GM18505 (cell line): ENCODE measurements around the gene MCTS1.
"Not testable (repeated sequence)": the region's sequence is repeated elsewhere in the genome, so short reads cannot be mapped to it uniquely, and the experiment has no call there.

ENCODE experiments used
- ATAC-seq: cut with Tn5 transposase; IDR thresholded peaks from one replicate; pipeline ENCODE4 v1.9.1; 2021; ENCODE audit not compliant: unreplicated experiment
- POLR2A ChIP-seq: IDR thresholded peaks from 4 replicates; pipeline ENCODE4 v1.6.1; 2011; ENCODE audit warnings: borderline replicate concordance; ENCODE audit not compliant: insufficient read depth, insufficient read length; ENCODE audit errors: extremely low read depth

MCTS1 gene, protein sequence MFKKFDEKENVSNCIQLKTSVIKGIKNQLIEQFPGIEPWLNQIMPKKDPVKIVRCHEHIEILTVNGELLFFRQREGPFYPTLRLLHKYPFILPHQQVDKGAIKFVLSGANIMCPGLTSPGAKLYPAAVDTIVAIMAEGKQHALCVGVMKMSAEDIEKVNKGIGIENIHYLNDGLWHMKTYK

DNA sequence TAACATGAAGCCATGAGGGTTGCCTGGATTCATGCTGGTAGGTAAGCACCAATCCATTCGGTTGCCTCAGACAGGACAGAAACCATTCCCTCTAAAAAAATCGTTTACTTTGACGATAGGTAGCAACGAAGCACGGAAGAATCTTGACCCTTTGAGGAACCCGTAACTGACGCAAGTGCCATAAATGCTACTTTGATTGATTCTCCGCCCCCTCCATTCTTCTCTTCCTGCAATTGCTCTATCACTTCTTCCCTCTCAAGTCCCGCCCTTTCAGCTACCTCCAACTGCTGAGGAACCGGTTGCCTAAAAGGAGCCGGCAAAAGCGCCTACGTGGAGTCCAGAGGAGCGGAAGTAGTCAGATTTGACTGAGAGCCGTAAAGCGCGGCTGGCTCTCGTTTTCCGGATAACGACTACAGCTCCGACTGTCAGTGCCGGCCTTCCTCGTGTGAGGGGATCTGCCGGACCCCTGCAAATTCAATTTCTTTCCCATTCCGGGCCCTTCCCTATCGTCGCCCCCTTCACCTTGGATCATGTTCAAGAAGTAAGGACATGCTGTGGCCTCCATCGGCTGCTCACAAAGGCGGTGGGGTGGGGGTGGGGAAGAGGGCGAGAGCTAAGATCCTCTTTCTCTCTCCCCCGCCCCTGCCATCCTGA lies at the start of gene MCTS1:
MCTS1 (plus strand) TSS at position 395 of the 654 bp plus-strand sequence; CDS start at position 531, 136 bp downstream.
- ATAC-seq = peak; percentile 87
- peak; percentile 70 for TF ChIP-seq POLR2A

DNA sequence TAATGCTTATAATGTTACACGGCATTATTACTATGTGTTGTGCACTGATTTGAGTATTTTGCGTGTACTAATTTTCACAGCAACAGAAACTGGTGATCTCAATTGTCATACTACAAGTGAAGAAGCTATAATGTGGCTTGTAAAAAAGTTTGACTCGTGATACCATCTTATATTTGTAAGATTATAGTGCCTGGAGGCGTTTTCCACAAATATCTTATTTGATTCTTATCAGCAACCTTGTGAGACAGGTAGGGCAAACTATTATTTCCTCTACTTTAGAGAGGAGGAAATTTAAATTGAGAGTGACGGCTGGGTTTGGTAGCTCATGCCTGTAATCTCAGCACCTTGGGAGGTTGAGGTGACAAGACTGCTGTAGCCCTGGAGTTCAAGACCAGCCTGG lies 47.6 kb upstream of the MCTS1 start:
- no peak for ATAC-seq
- no peak for TF ChIP-seq POLR2A

DNA sequence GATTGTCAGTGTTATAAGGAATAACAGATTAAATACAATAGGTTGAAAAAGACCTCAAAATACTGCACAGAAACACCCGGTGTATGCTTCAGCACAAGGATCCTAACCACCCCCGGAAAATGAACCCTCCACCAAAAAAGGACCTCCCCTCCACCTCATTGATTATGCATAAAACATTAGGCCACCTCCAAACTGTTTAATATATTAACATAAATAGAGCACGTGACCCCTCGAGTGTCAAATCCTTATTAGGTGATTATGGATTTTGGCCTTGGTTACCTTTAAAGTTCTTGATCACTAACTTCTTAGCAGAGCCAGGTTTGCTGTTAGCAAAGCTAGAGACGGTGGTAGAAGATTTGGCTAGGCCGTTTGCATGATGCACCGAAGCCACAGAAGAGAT lies 44.1 kb upstream of the MCTS1 start:
- no peak for ATAC-seq

DNA sequence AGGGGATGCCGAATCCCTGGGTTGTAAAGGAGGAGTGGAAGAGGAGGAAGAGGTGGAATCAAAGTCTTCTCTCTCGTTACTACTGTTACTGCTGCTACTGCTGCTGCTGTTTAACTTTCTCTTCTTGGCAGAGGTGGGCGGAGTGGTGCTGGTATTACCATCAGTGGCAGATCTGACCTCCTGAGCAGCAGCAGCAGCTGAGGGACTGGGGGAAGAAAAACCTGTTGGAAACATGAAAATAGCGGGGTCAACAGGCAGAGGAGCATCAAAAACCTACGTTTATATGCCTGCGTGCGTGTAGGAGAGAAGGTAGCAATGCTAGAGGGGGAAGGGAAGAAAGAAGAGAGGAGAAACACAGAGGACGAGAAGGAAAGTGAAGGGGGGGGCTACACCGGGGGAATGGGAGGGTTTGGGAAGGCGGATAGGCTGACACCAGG lies 43.5 kb upstream of the MCTS1 start:
- TF ChIP-seq POLR2A = no peak
- ATAC-seq = peak; percentile 22

More for the DNA sequence above, 44.1 kb upstream of the MCTS1 start:
- TF ChIP-seq POLR2A = no peak

DNA sequence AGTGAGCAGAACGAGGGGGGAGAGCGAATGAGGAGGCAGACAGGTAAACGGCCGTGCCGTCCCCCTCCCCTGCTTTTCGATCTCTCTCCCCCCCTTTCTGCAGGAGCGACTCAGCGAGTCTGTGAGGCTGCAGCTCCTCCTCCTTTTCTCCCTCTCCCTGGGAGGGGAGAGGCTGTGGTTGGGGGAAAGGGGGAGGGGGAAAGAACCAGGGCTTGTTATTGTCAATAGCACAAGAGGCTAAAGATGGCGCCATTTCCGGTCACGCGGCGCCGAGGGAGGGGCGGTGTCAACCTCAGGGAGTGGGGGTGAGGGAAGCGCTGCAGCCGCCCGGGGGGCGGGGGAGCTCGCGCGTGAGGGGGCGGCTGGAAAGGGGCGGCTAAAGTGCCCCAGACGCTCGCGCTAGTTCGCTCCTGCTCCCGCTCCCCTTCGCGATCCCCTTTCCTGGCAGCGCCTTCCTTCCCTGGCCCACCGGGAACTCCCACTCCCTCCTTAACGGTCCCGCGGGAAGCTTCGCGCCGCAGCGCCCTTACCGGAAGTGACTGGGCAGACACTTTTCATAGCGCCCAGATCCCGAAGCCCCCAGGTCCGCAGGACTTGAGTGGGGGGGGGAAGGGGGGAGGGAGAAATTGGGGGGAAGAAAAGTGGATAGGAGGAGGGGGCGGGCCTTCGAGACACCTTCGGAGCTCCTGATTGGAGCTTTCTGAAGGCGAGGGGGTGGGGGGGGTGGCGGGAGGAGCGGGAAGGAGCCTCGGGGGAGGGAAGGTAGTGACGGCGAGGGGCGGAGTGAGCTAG lies 42.9 kb upstream of the MCTS1 start, which contains the start of gene CUL4B:
CUL4B (minus strand) TSS at position 121 of the 792 bp plus-strand sequence. CDS start 324 bp downstream, outside the sequence.
- ATAC-seq = peak; percentile 80
- peak; percentile 62 for TF ChIP-seq POLR2A

DNA sequence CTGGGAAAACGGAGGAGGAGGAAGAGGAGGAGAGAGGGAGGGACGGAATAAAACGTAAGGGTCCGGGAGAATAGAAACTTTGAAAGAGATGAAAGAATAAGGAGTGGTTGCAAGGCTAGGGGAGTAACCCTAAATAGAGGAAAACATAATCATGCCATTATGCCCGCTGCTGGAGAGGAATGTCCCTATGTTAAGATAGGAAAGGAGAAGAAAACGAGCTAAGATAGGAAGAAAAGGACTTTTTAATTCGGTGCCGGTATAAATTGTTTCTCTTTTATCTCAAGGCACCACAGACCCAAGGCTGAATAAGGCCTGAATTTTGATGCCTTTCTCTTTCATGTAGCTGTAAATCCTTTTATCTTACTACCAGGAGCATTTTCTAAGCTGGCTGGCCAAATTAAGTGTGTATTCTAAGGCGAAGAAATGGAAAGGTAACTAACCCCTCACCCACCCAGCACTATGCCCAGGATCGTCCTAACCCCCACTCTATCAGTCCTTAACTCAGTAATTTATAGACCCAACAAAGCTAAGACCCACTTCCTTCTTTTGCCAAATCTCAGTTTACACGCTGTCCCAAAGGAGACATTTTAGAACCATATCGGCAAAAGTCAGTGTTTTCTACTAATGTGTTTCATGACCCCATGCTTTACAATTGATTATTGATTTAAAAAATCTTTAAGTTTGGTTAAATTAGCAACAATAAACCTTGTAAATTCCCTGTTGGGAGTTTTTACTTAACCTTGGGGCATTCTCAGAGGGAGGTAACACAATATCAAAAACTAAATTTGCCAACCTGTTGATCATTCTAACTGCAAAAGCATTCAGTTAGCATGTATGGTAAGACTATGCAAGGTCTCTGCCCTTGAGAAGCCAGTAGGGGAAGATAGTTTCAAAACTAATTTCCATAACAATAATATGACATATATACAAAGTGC lies 42.0 kb upstream of the MCTS1 start:
- no peak for ATAC-seq
- TF ChIP-seq POLR2A = no peak

DNA sequence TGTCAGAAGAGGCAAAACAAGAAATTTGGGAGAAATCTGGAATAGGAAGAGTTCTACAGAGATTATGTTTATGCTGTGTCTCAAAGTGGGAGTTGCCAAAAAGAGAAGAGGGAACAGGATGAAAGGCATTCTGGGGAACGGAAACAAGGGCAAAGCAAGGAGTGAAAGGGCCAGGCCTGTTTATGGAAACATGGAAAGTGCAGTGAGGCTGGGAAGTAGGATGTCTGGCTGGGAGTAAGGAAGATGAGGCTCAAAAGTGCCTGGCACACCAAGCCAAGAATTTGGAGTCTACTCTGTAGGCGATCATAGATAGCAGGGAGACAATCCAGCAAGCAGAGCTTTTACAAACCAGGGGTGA lies 41.4 kb upstream of the MCTS1 start:
- no peak for TF ChIP-seq POLR2A
- ATAC-seq = no peak

DNA sequence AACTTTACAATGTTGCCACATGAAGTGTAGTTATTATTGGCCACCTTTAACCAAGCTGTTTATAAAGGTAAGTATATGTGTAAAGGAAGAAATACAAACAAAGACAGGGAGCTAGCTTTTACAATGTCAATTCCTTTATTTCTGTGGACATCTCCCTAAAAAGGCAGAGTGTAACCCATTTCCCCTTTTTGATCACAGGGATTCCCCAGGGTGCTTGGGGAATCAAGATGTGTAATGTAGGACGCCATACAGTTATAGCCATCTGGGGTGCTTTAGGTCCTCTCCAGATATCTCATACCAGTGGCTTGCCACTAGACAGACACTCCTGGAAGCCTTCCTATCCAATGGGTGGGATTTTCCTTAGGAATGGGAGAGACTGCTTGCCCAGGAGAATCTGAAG lies 39.0 kb upstream of the MCTS1 start:
- TF ChIP-seq POLR2A = no peak
- no peak for ATAC-seq

DNA sequence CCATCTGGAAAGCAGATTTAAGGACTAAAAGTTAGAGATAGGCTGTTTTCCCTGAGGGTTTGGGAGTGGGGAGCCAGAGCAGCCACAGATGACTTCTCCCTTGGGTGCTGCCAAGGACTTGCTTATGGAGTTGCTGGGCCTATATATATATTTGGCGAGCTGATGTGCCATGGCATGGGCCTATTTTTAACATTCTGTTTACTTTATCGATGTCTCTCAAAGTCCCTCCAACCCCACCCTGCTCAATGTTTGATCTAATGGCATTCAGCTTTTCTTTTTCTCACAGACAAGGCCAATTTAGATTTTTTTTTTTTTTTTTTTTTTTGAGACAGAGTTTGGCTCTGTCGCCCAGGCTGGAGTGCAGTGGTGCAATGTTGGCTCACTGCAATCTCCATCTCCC lies 37.1 kb upstream of the MCTS1 start:
- no peak for TF ChIP-seq POLR2A
- ATAC-seq = no peak

DNA sequence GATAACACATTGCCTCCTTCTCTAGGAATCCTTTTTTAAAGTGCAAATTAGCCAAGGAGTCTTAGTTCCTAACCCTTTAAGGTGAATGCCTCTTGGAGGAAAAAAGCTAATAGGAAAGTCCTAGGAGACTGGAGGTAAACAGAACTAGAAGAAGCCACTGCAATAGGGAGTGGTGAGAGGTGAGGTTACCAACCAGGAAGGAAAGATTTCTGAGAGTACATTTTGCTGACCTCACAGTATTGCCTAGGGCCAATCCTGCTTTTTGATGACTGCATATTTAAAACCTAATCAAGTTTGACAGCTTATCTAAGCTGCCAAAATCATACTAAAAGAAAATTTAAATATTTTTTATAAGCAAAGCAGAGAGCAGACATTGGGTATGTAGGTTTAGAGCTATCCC lies 35.9 kb upstream of the MCTS1 start:
- no peak for ATAC-seq
- TF ChIP-seq POLR2A = no peak

DNA sequence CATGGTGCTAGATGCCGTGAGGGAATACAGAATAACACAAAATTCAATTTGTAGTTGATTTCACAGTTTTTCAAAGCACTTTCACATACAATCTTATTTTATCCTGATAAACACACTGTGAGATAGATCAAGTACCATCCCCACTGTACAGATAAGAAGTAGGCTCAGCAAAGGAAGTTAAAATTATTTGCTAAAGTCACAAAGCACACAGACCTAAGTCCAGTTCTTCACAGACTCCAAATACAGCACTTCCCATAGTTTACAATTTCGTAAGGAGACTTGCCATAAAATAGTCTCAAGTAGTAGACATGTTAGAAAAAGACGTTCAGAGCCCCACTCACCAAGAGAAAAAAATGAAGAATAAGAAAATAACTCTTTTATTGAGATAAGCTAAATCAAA lies 35.3 kb upstream of the MCTS1 start:
- TF ChIP-seq POLR2A = no peak
- no peak for ATAC-seq

DNA sequence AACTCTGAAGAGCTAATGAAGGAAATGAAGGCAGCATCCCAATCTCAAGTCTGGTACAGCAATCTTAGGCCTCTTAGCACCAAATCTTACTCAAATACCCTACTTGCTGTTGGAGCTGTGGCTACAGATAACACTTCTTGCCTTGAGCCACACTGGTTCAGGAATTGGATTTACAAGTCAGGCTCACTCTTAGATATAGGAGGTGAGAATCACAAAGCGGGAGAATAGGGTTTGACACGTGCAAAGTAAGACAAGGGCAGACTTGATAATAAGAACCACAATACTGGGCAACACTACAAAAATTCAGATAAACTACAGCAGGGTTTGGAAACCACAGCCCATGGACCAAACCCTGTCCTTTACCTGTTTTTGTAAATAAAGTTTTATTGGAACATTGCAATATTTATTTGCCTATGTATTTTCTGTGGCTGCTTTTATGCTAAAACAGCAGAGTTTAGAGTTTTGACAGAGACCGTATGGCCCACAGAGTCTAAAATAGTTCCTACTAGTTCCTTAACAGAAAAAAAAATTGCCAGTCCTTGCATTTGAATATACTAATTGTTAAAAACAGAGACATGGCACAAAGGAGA lies 33.8 kb upstream of the MCTS1 start:
- no peak for ATAC-seq
- no peak for TF ChIP-seq POLR2A

DNA sequence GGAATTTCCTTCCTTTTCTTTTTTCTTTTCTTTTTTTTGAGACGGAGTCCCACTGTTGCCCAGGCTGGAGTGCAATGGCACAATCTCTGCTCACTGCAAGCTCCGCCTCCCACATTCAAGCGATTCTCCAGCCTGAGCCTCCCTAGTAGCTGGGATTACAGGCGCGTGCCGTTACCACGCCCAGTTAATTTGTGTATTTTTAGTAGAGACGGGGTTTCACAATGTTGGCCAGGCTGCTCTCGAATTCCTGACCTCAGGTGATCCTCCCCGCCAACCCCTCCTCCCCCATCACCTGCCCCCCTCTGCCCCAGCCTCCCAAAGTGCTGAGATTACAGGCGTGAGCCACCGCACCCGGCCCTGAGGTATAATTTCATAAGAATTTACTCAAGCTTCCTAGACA lies 30.1 kb upstream of the MCTS1 start:
- ATAC-seq = not testable (repeated sequence)
